Naive B cell (primary cell): Measurements from ENCODE around the gene ATRNL1. TPM values are rescaled to one million over a fixed set of nuclear protein-coding genes. Genes with fewer than 3 reads are reported as not detected.

Experiments
- ATAC-seq, 2 donors: fragments of 150-1000 bp; cut with Tn5 transposase; 2 replicates each; pipeline ENCODE4 v1.10.0; 2021; ENCODE audit warnings: low read depth in 2 of 2, mild to moderate bottlenecking in 2 of 2, moderate library complexity in 2 of 2
- DNase-seq: peaks from one replicate; pipeline ENCODE4 v3.0.0; 2022
- H3K27ac Mint-ChIP-seq, 6 donors: one replicate each; pipeline ENCODE4 v1.8.0; 2020 to 2022; ENCODE audit warnings: mild to moderate bottlenecking in 6 of 6, mixed read lengths in 6 of 6, moderate library complexity in 5 of 6, inconsistent platforms in 2 of 6
- H3K27me3 Mint-ChIP-seq, 3 donors: one replicate each; pipeline ENCODE4 v1.8.0; 2021 to 2022; ENCODE audit warnings: mixed read lengths in 3 of 3, mild to moderate bottlenecking in 1 of 3
- H3K36me3 Mint-ChIP-seq, 2 donors: one replicate each; pipeline ENCODE4 v1.8.0; 2020 to 2022; ENCODE audit warnings: mixed read lengths in 2 of 2, inconsistent platforms in 1 of 2, mild to moderate bottlenecking in 1 of 2
- H3K4me1 Mint-ChIP-seq, 3 donors: one replicate each; pipeline ENCODE4 v1.8.0; 2020 to 2022; ENCODE audit warnings: mixed read lengths in 3 of 3, inconsistent platforms in 1 of 3, mild to moderate bottlenecking in 1 of 3, moderate library complexity in 1 of 3
- H3K4me3 Mint-ChIP-seq, 8 donors: one replicate each; pipeline ENCODE4 v1.8.0; 2020 to 2022; ENCODE audit warnings: mild to moderate bottlenecking in 8 of 8, mixed read lengths in 8 of 8, moderate library complexity in 8 of 8, inconsistent platforms in 2 of 8
- H3K9me3 Mint-ChIP-seq, 7 donors: one replicate each; pipeline ENCODE4 v1.8.0; 2020 to 2022; ENCODE audit warnings: mixed read lengths in 7 of 7, mild to moderate bottlenecking in 5 of 7, inconsistent platforms in 2 of 7, moderate library complexity in 1 of 7
- polyA plus RNA-seq, 6 donors: library from polyadenylated mRNA; unstranded; fragments of 300-500 nt; fragmentation: Illumina TruSeq; gene quantifications; one replicate each; pipeline ENCODE4 v1.2.3, GENCODE V29; 2021; ENCODE audit warnings: low read depth in 6 of 6

ATRNL1 gene
- polyA plus RNA-seq, 6 donors from 2014 or later = 0.03 to 1.7 (median 0.49) TPM; not detected in 2

- no peak for ATAC-seq
- H3K4me3 Mint-ChIP-seq = no peak overlapping the region
- H3K27me3 Mint-ChIP-seq = no peaks in the 10 kb centered on the region
Measured at GRCh38 chr10:115555887-115556402, 462.8 kb downstream of the ATRNL1 start.

GRCh38 chr10:115558252-115558651 lies 465.1 kb downstream of the ATRNL1 start:
- Mint-ChIP-seq H3K27ac (no peak overlapping the region), H3K4me3 (no peak overlapping the region), H3K27me3 (no peaks in the 10 kb centered on the region), H3K4me1 (no peaks in the 10 kb centered on the region), H3K9me3 (peaks cover 0 to 5% (median 0%) of the 10 kb centered on the region in 7 donors), H3K36me3 (no peaks in the 10 kb centered on the region)
- ATAC-seq (no peak), DNase-seq (no peak)

More at GRCh38 chr10:115555887-115556402, 462.8 kb downstream of the ATRNL1 start:
- no peak for DNase-seq
- peaks cover 0 to 5% (median 0%) of the 10 kb centered on the region in 7 donors for H3K9me3 Mint-ChIP-seq
- no peak overlapping the region for H3K27ac Mint-ChIP-seq
- H3K4me1 Mint-ChIP-seq = no peaks in the 10 kb centered on the region
- no peaks in the 10 kb centered on the region for H3K36me3 Mint-ChIP-seq

- H3K27me3 Mint-ChIP-seq = no peaks in the 10 kb centered on the region
- ATAC-seq (no peak), DNase-seq (no peak)
- H3K4me1 Mint-ChIP-seq = no peaks in the 10 kb centered on the region
- no peaks in the 10 kb centered on the region for H3K36me3 Mint-ChIP-seq
- no peak overlapping the region for H3K27ac Mint-ChIP-seq
- no peak overlapping the region for H3K4me3 Mint-ChIP-seq
- peaks cover 0 to 2% (median 0%) of the 10 kb centered on the region in 7 donors for H3K9me3 Mint-ChIP-seq
Measured at GRCh38 chr10:115566867-115567266, 473.7 kb downstream of the ATRNL1 start.

- DNase-seq (no peak), ATAC-seq (no peak)
- Mint-ChIP-seq H3K27me3 (no peaks in the 10 kb centered on the region), H3K9me3 (peaks cover 0 to 7% (median 1%) of the 10 kb centered on the region in 7 donors), H3K4me3 (no peak overlapping the region), H3K4me1 (no peaks in the 10 kb centered on the region), H3K36me3 (no peaks in the 10 kb centered on the region), H3K27ac (no peak overlapping the region)
Measured at GRCh38 chr10:115572740-115573455, 479.7 kb downstream of the ATRNL1 start.

- H3K4me3 Mint-ChIP-seq = no peak overlapping the region
- H3K4me1 Mint-ChIP-seq = no peaks in the 10 kb centered on the region
- H3K36me3 Mint-ChIP-seq = no peaks in the 10 kb centered on the region
- H3K27ac Mint-ChIP-seq = no peak overlapping the region
- no peaks in the 10 kb centered on the region for H3K27me3 Mint-ChIP-seq
- ATAC-seq (no peak), DNase-seq (no peak)
- peaks cover 0 to 15% (median 10%) of the 10 kb centered on the region in 7 donors for H3K9me3 Mint-ChIP-seq
Measured at GRCh38 chr10:115580239-115580638, 487.1 kb downstream of the ATRNL1 start.

- Mint-ChIP-seq H3K27me3 (no peaks in the 10 kb centered on the region), H3K27ac (no peak overlapping the region), H3K4me3 (no peak overlapping the region), H3K9me3 (peaks cover 3 to 10% (median 5%) of the 10 kb centered on the region in 7 donors), H3K4me1 (no peaks in the 10 kb centered on the region), H3K36me3 (no peaks in the 10 kb centered on the region)
- DNase-seq = no peak
- no peak for ATAC-seq
Measured at GRCh38 chr10:115593060-115593459, 499.9 kb downstream of the ATRNL1 start.

- no peaks in the 10 kb centered on the region for H3K36me3 Mint-ChIP-seq
- H3K4me3 Mint-ChIP-seq = no peak overlapping the region
- H3K4me1 Mint-ChIP-seq = no peaks in the 10 kb centered on the region
- no peaks in the 10 kb centered on the region for H3K27me3 Mint-ChIP-seq
- H3K9me3 Mint-ChIP-seq = no peaks in the 10 kb centered on the region
- no peak overlapping the region for H3K27ac Mint-ChIP-seq
- ATAC-seq = no peak
- no peak for DNase-seq
Measured at GRCh38 chr10:115604627-115605026, 511.5 kb downstream of the ATRNL1 start.

GRCh38 chr10:115606086-115606485 lies 512.9 kb downstream of the ATRNL1 start:
- Mint-ChIP-seq H3K4me1 (no peaks in the 10 kb centered on the region), H3K4me3 (no peak overlapping the region), H3K27ac (no peak overlapping the region), H3K36me3 (no peaks in the 10 kb centered on the region), H3K27me3 (no peaks in the 10 kb centered on the region), H3K9me3 (no peaks in the 10 kb centered on the region)
- DNase-seq (no peak), ATAC-seq (no peak)

GRCh38 chr10:115606741-115607140 lies 513.6 kb downstream of the ATRNL1 start:
- H3K27me3 Mint-ChIP-seq = no peaks in the 10 kb centered on the region
- no peak for ATAC-seq
- H3K4me3 Mint-ChIP-seq = no peak overlapping the region
- DNase-seq = no peak
- H3K4me1 Mint-ChIP-seq = no peaks in the 10 kb centered on the region
- no peak overlapping the region for H3K27ac Mint-ChIP-seq
- H3K36me3 Mint-ChIP-seq = no peaks in the 10 kb centered on the region
- no peaks in the 10 kb centered on the region for H3K9me3 Mint-ChIP-seq

- no peak for DNase-seq
- Mint-ChIP-seq H3K27ac (no peak overlapping the region), H3K4me3 (no peak overlapping the region), H3K9me3 (peaks cover 0 to 8% (median 2%) of the 10 kb centered on the region in 7 donors), H3K4me1 (no peaks in the 10 kb centered on the region), H3K27me3 (no peaks in the 10 kb centered on the region), H3K36me3 (no peaks in the 10 kb centered on the region)
- ATAC-seq = no peak
Measured at GRCh38 chr10:115624448-115624847, 531.3 kb downstream of the ATRNL1 start.

- ATAC-seq (no peak), DNase-seq (no peak)
- no peaks in the 10 kb centered on the region for H3K4me1 Mint-ChIP-seq
Measured at GRCh38 chr10:115628616-115629015, 535.5 kb downstream of the ATRNL1 start.

GRCh38 chr10:115638246-115638645 lies 545.1 kb downstream of the ATRNL1 start:
- no peak overlapping the region for H3K4me3 Mint-ChIP-seq
- H3K4me1 Mint-ChIP-seq = no peaks in the 10 kb centered on the region
- ATAC-seq (no peak), DNase-seq (no peak)
- H3K9me3 Mint-ChIP-seq = peaks cover 0 to 2% (median 0%) of the 10 kb centered on the region in 7 donors
- no peak overlapping the region for H3K27ac Mint-ChIP-seq
- H3K36me3 Mint-ChIP-seq = no peaks in the 10 kb centered on the region
- no peaks in the 10 kb centered on the region for H3K27me3 Mint-ChIP-seq

More at GRCh38 chr10:115628616-115629015, 535.5 kb downstream of the ATRNL1 start:
- H3K36me3 Mint-ChIP-seq = no peaks in the 10 kb centered on the region
- H3K27me3 Mint-ChIP-seq = no peaks in the 10 kb centered on the region
- no peak overlapping the region for H3K4me3 Mint-ChIP-seq
- H3K27ac Mint-ChIP-seq = no peak overlapping the region
- H3K9me3 Mint-ChIP-seq = peaks cover 0 to 4% (median 0%) of the 10 kb centered on the region in 7 donors

- no peaks in the 10 kb centered on the region for H3K27me3 Mint-ChIP-seq
Measured at GRCh38 chr10:115649217-115649616, 556.1 kb downstream of the ATRNL1 start.

GRCh38 chr10:115653473-115653872 lies 560.3 kb downstream of the ATRNL1 start:
- Mint-ChIP-seq H3K4me3 (no peak overlapping the region), H3K4me1 (no peaks in the 10 kb centered on the region), H3K36me3 (no peaks in the 10 kb centered on the region), H3K27ac (no peak overlapping the region), H3K27me3 (no peaks in the 10 kb centered on the region), H3K9me3 (peaks cover 0 to 4% (median 0%) of the 10 kb centered on the region in 7 donors)
- no peak for ATAC-seq
- no peak for DNase-seq

More at GRCh38 chr10:115649217-115649616, 556.1 kb downstream of the ATRNL1 start:
- no peak overlapping the region for H3K27ac Mint-ChIP-seq
- H3K4me3 Mint-ChIP-seq = no peak overlapping the region
- no peaks in the 10 kb centered on the region for H3K4me1 Mint-ChIP-seq
- DNase-seq (no peak), ATAC-seq (no peak)
- no peaks in the 10 kb centered on the region for H3K36me3 Mint-ChIP-seq
- peaks cover 0 to 3% (median 0%) of the 10 kb centered on the region in 7 donors for H3K9me3 Mint-ChIP-seq
